D721Med (cell line): Measurements from ENCODE around the gene IL15RA.
"Not testable (repeated sequence)": the region's sequence is repeated elsewhere in the genome, so short reads cannot be mapped to it uniquely, and the experiment has no call there.

ENCODE experiments used
- DNase-seq: peaks from one replicate; pipeline ENCODE4 v3.0.0; 2011; ENCODE audit warnings: low spot score; ENCODE audit not compliant: insufficient read length
- FAIRE-seq: peaks from 2 replicates; lab custom pipeline; 2011; peaks lifted over from hg19 to GRCh38; lab: Jason Lieb, UNC
- TF ChIP-seq, protein P1 (sequence below): IDR thresholded peaks from 2 replicates; pipeline ENCODE4 v1.5.1; 2012; ENCODE audit warnings: mild to moderate bottlenecking, control low read depth; ENCODE audit not compliant: insufficient read depth; ENCODE audit errors: missing control alignments

The IL15RA gene

DNA sequence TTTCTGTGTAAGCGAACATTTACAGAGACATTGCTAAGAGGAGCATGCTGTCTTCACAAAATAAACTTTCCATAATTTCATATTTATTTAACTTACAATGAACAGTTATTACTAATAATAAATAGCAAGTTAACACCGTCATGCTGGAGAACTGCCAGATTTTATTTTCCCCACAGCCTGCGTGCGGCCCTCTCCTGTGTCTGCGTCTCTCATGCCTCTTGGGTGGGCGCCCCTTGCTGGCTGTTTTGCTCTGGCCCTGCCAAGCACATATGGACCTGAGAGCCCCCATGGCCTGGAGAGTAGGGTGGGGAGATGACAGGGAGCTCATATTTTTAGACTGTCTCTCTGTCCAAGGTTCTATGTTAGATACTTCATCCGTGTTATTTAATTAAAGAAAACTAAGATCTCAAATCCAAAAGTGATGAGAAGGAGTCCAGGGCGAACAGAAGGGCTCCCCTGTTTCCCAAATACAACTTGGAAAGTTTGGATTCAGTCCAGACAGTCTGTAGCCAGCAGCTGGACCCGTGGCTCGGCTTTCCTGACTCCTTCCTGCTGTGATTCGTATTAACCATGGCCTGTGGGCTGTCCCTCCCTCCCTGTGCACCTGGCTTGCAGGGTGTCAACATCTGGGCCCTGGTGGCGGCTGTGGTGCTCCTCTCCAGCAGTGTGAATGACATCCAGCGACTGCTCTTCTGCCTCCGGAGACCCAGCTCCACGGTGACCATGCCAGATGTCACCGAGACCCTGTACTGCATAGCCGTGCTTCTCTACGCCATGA is 66.8 kb downstream of the IL15RA start:
- TF ChIP-seq, protein P1, sequence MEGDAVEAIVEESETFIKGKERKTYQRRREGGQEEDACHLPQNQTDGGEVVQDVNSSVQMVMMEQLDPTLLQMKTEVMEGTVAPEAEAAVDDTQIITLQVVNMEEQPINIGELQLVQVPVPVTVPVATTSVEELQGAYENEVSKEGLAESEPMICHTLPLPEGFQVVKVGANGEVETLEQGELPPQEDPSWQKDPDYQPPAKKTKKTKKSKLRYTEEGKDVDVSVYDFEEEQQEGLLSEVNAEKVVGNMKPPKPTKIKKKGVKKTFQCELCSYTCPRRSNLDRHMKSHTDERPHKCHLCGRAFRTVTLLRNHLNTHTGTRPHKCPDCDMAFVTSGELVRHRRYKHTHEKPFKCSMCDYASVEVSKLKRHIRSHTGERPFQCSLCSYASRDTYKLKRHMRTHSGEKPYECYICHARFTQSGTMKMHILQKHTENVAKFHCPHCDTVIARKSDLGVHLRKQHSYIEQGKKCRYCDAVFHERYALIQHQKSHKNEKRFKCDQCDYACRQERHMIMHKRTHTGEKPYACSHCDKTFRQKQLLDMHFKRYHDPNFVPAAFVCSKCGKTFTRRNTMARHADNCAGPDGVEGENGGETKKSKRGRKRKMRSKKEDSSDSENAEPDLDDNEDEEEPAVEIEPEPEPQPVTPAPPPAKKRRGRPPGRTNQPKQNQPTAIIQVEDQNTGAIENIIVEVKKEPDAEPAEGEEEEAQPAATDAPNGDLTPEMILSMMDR = no peak
- FAIRE-seq (no peak), DNase-seq (no peak)

DNA sequence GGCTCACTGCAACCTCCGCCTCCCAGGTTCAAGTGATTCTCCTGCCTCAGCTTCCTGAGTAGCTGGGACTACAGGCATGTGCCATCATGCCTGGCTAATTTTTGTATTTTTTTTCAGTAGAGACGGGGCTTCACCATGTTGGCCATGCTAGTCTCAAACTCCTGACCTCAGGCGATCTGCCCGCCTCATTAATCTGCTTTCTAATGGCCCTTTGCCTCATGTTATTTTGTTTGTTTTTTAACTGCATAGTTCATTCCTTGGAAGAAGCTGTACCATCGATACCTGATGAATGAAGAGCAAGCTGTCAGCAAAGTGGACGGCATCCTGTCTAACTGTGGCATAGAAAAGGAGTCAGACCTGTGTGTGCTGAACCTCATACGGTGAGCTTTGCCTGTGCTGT is 68.7 kb downstream of the IL15RA start:
- DNase-seq, FAIRE-seq: not testable (repeated sequence)

DNA sequence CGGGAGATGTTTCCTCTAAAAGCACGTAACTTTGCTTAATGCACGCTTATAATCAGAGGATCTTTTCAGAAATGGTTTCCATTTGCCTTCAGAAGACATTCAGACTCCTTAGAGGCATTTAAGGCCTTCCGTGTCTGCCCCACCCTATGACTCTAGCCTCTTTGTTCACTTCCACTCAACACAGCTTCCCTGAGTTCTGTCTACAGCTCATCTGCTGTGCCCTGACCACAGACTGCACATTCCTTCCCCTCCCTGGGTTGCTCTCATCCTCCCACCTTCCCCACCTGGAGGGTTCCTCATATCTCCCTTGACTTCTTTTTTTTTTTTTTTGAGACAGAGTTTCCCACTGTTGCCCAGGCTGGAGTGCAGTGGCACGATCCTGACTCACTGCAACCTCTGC is 70.7 kb downstream of the IL15RA start:
- DNase-seq (no peak), FAIRE-seq (no peak)
- TF ChIP-seq, protein P1 = no peak

DNA sequence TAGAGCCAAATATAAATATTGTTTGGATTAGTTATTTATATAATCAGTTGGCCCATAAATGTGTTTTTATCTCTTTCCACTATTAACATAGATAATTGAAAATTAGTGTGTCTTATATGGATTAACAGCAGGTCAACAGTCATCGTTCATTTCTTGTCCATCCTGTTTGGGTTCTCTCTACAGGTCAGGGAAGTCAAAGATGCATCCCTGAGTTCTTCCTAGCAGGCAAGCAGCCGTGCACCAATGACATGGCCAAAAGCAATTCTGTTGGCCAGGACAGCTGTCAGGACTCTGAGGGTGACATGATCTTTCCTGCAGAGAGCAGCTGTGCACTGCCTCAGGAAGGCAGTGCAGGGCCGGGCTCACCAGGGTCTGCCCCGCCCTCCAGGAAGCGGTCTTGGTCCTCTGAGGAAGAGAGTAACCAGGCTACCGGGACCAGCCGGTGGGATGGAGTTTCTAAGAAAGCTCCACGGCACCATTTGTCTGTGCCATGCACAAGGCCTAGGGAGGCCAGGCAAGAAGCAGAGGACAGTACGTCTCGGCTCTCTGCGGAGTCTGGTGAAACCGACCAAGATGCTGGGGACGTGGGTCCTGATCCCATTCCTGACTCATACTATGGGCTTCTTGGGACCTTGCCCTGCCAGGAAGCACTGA is 71.4 kb downstream of the IL15RA start:
- FAIRE-seq (no peak), DNase-seq (no peak)
- TF ChIP-seq, protein P1 = no peak

DNA sequence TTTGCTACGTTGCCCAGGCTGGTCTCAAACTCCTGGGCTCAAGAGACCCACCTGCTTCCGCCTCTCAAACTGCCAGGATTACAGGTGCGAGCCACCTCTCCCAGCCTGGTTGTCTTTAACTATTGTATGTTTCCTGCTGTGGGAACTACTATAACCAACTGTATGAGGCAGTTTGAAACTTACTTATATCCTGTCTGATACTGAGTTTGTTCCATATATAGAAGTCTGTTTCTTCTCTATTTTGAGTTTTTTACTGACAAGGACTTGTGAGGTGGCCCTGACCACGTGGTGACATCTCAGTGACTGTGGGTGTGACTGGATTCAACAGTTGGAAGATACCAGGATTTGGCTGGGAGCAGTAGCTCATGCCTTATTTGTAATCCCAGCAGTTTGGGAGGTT is 73.1 kb downstream of the IL15RA start:
- TF ChIP-seq, protein P1 = no peak
- DNase-seq (no peak), FAIRE-seq (no peak)

DNA sequence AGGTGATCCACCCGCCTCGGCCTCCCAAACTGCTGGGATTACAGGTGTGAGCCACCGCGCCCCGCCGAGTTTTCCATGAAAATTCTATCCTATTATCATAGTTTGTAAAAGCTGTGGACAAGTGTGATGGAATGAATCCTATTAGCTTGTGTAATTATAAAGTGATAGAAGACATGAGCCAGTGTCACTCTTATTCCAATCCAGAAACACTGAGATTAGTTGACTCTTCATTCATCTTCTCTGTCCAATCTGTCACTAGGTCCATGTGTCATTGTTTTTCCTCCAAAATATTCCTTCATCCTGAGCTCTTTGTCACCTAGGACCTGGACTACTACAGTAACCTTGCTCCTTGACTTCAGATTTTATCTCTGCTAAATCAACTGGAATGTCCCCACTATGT is 73.8 kb downstream of the IL15RA start:
- DNase-seq (no peak), FAIRE-seq (no peak)
- TF ChIP-seq, protein P1 = no peak

DNA sequence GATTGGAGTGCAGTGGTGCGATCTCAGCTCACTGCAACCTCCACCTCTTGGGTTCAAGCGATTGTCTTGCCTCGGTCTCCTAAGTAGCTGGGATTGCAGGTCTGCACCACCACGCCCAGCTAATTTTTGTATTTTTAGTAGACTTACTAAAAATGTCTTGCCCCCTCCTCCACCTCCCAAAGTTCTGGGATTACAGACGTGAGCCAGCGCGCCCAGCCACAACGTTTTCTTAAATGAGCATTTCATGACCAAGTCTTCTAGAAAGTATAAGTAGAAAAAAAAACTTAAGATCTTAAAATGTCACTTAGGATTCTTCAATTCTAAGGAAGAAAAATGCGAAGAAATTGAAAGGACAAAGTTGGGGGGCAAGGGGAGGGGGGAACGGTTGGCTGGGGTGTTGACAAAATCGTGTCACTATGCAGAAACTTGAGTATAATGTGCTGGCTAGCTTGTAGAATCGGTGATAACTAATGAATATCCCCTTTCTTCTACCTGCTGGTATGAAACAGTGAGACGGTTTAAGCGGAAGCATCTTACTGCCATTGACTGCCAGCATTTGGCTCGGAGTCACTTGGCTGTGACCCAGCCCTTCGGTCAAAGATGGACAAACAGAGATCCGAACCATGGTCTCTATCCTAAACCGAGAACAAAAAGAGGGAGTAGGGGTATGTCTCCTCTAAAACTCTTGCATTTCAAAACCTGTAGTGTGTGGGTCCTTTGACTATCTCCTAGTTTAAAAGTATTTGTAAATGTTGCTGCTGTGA is 74.7 kb downstream of the IL15RA start:
- DNase-seq (no peak), FAIRE-seq (no peak)
- TF ChIP-seq, protein P1 = no peak
